NB4 (cell line): ENCODE results near the gene PITX2.

Experiments
- MYC ChIP-seq: IDR thresholded peaks from 2 replicates; pipeline ENCODE4 v1.6.1; 2011; ENCODE audit warnings: low read depth, low read length
- TF ChIP-seq, protein P1 (sequence below): IDR thresholded peaks from one replicate; pipeline ENCODE4 v1.5.1; 2012; ENCODE audit warnings: low read depth, low read length

DNA sequence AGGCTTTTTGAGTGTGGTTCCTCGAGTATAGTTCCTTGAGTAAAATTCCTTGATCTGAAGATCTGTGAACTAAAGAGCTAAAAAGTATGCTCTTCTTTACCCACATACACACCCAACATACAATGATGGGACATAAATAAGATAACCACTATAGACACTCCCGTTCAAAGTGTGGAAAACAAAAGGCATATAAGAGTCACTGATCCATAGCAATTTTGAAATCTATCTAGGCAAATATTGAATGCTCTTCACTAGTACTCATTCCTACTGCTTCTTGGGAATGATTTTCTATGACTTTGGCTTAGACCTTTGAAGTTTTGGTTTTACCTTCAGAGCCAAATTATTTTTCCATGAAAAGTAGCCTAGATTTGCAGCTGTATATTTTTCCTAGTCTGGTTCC lies 26.4 kb downstream of the PITX2 start:
- TF ChIP-seq, protein P1, sequence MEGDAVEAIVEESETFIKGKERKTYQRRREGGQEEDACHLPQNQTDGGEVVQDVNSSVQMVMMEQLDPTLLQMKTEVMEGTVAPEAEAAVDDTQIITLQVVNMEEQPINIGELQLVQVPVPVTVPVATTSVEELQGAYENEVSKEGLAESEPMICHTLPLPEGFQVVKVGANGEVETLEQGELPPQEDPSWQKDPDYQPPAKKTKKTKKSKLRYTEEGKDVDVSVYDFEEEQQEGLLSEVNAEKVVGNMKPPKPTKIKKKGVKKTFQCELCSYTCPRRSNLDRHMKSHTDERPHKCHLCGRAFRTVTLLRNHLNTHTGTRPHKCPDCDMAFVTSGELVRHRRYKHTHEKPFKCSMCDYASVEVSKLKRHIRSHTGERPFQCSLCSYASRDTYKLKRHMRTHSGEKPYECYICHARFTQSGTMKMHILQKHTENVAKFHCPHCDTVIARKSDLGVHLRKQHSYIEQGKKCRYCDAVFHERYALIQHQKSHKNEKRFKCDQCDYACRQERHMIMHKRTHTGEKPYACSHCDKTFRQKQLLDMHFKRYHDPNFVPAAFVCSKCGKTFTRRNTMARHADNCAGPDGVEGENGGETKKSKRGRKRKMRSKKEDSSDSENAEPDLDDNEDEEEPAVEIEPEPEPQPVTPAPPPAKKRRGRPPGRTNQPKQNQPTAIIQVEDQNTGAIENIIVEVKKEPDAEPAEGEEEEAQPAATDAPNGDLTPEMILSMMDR, result no peak
- no peak for TF ChIP-seq MYC
